GM21737 (cell line): ENCODE results near the gene PIWIL4.
"Not testable (repeated sequence)": the region's sequence is repeated elsewhere in the genome, so short reads cannot be mapped to it uniquely, and the experiment has no call there.

ENCODE experiments used
- ATAC-seq: cut with Tn5 transposase; IDR thresholded peaks from one replicate; pipeline ENCODE4 v1.9.1; 2021; ENCODE audit warnings: mild to moderate bottlenecking, moderate library complexity; ENCODE audit not compliant: unreplicated experiment

The PIWIL4 gene

GRCh38 chr11:94583866-94584500 lies 16.8 kb downstream of the PIWIL4 start:
- ATAC-seq: peak; percentile 53

- ATAC-seq: no peak
These were observed 17.8 kb downstream of the PIWIL4 start for GRCh38 chr11:94584978-94585377.

GRCh38 chr11:94585399-94585798 lies 18.2 kb downstream of the PIWIL4 start:
- ATAC-seq: no peak

- no peak for ATAC-seq
These were observed 19.4 kb downstream of the PIWIL4 start for GRCh38 chr11:94586546-94586945.

- no peak for ATAC-seq
These were observed 19.8 kb downstream of the PIWIL4 start for GRCh38 chr11:94586978-94587377.

- ATAC-seq: no peak
These were observed 21.3 kb downstream of the PIWIL4 start for GRCh38 chr11:94588366-94588942.

GRCh38 chr11:94590352-94591041 lies 23.3 kb downstream of the PIWIL4 start:
- ATAC-seq: no peak

GRCh38 chr11:94593030-94593429 lies 25.9 kb downstream of the PIWIL4 start:
- ATAC-seq: peak; percentile 48

GRCh38 chr11:94595076-94595475 lies 27.9 kb downstream of the PIWIL4 start:
- peak; percentile 58 for ATAC-seq

GRCh38 chr11:94597896-94598295 lies 30.7 kb downstream of the PIWIL4 start:
- no peak for ATAC-seq

GRCh38 chr11:94599510-94599909 lies 32.3 kb downstream of the PIWIL4 start:
- no peak for ATAC-seq

GRCh38 chr11:94602430-94603372 lies 35.5 kb downstream of the PIWIL4 start:
- peak; percentile 91 for ATAC-seq

- no peak for ATAC-seq
These were observed 36.4 kb downstream of the PIWIL4 start for GRCh38 chr11:94603587-94603986.

GRCh38 chr11:94604482-94604881 lies 37.3 kb downstream of the PIWIL4 start:
- ATAC-seq: no peak

- no peak for ATAC-seq
These were observed 46.0 kb downstream of the PIWIL4 start for GRCh38 chr11:94613120-94613519.

GRCh38 chr11:94623120-94623735 lies 56.1 kb downstream of the PIWIL4 start:
- peak; percentile 71 for ATAC-seq

- not testable (repeated sequence) for ATAC-seq
These were observed 58.3 kb downstream of the PIWIL4 start for GRCh38 chr11:94625422-94625821.

- ATAC-seq: not testable (repeated sequence)
These were observed 59.9 kb downstream of the PIWIL4 start for GRCh38 chr11:94627003-94627560.

GRCh38 chr11:94629741-94630140 lies 62.6 kb downstream of the PIWIL4 start:
- no peak for ATAC-seq

GRCh38 chr11:94630221-94630620 lies 63.1 kb downstream of the PIWIL4 start:
- no peak for ATAC-seq
